Activated CD4-positive, alpha-beta T cell treated with anti-CD3 and anti-CD28 coated beads, Interleukin-2, amount 50 U/mL, for 24 hours (primary cell): ENCODE results near the gene CD300H.

Experiments used
- DNase-seq, 2 donors: peaks; one replicate each; pipeline ENCODE4 v3.0.0-alpha.2; 2020; ENCODE audit warnings: low read depth in 1 of 2, low spot score in 1 of 2

The CD300H gene

GRCh38 chr17:74567397-74567796 lies at the start of gene CD300H:
Gene CD300H, minus strand, starts transcription at chr17:74567509.
- DNase-seq = no peak

- no peak for DNase-seq
These were observed 49.4 kb upstream of the CD300H start for GRCh38 chr17:74616696-74617095.

GRCh38 chr17:74612046-74612445 lies 44.7 kb upstream of the CD300H start:
- DNase-seq = no peak

- no peak for DNase-seq
These were observed 42.8 kb upstream of the CD300H start for GRCh38 chr17:74610108-74610507.

GRCh38 chr17:74608511-74608910 lies 41.2 kb upstream of the CD300H start:
- no peak for DNase-seq

- DNase-seq = no peak
These were observed 39.9 kb upstream of the CD300H start for GRCh38 chr17:74607221-74607620.

GRCh38 chr17:74606050-74606449 lies 38.7 kb upstream of the CD300H start:
- DNase-seq = no peak

- DNase-seq = no peak
These were observed 38.1 kb upstream of the CD300H start for GRCh38 chr17:74605361-74605760.

GRCh38 chr17:74604761-74605160 lies 37.5 kb upstream of the CD300H start:
- no peak for DNase-seq

- no peak for DNase-seq
These were observed 36.9 kb upstream of the CD300H start for GRCh38 chr17:74604200-74604599.

GRCh38 chr17:74603746-74604145 lies 36.4 kb upstream of the CD300H start:
- no peak for DNase-seq

GRCh38 chr17:74603037-74603635 lies 35.8 kb upstream of the CD300H start:
- DNase-seq = no peak

- no peak for DNase-seq
These were observed 34.7 kb upstream of the CD300H start for GRCh38 chr17:74601944-74602572.

- DNase-seq = no peak
These were observed 32.2 kb upstream of the CD300H start for GRCh38 chr17:74599448-74599939.

- no peak for DNase-seq
These were observed 31.7 kb upstream of the CD300H start for GRCh38 chr17:74599023-74599399.

GRCh38 chr17:74598346-74599022 lies 31.2 kb upstream of the CD300H start:
- DNase-seq = no peak

- DNase-seq = no peak
These were observed 29.9 kb upstream of the CD300H start for GRCh38 chr17:74597069-74597790.

- DNase-seq = no peak
These were observed 27.9 kb upstream of the CD300H start for GRCh38 chr17:74595037-74595750.

- DNase-seq = no peak
These were observed 25.0 kb upstream of the CD300H start, which contains the start of gene CD300LD for GRCh38 chr17:74592087-74592990. Gene CD300LD, minus strand, starts transcription at chr17:74592283. Its CDS starts 81 bp downstream, at chr17:74592202.

- DNase-seq = no peak
These were observed 24.2 kb upstream of the CD300H start for GRCh38 chr17:74591503-74591902.
